Activated gamma-delta T cell (primary cell): Measurements from ENCODE around the gene NPTX1.

Source experiments
- DNase-seq: peaks from one replicate; lab custom pipeline; 2025; lab: John Stamatoyannopoulos, UW

NPTX1 gene

DNA sequence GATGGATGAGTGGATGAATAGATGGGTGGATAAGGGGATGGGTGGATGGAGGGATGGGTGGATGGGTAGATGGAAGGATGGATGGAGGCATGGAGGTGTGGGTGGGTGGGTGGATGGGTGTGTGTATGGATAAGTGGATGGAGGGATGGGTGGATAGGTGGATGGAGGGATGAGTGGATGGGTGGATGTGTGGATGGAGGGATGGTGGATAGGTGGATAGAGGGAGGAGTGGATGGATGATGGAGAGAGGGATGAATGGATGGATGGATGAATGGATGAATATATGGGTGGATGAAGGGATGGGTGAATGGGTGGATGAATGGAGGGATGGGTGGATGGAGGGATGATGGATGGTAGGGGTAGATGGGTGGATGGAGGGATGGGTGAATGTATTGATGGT lies 27.5 kb upstream of the NPTX1 start:
- no peak for DNase-seq

DNA sequence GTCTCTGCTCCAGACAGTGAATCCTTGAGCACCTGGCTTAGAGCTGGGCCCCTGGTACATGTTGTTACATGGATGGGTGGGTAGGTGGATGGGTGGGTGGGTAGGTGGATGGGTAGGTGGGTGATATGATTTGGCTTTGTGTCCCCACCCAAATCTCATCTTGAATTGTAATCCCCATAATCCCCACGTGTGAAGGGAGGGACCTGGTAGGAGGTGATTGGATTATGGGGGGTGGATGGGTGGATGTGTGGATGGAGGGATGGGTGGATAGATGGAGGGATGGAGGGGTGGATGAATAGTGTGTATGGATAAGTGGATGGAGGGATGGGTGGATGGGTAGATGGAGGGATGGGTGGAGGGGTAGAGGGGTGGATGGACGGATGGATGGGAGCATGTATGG lies 26.6 kb upstream of the NPTX1 start:
- no peak for DNase-seq

DNA sequence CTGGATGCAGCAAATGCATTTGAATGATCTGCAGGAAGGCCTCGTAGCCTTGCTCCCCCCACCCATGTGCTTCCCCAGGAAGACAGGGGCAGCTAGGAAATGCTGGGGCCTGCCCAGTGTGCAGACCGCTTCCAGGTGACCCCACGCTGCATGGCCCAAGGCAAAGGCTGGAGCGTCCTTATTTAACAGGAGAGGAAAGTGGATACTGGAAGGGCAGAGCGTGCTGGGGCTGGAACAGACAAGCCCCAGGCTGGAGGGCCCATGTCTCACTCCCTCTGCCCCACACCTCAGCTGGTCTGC lies 26.1 kb upstream of the NPTX1 start:
- no peak for DNase-seq

DNA sequence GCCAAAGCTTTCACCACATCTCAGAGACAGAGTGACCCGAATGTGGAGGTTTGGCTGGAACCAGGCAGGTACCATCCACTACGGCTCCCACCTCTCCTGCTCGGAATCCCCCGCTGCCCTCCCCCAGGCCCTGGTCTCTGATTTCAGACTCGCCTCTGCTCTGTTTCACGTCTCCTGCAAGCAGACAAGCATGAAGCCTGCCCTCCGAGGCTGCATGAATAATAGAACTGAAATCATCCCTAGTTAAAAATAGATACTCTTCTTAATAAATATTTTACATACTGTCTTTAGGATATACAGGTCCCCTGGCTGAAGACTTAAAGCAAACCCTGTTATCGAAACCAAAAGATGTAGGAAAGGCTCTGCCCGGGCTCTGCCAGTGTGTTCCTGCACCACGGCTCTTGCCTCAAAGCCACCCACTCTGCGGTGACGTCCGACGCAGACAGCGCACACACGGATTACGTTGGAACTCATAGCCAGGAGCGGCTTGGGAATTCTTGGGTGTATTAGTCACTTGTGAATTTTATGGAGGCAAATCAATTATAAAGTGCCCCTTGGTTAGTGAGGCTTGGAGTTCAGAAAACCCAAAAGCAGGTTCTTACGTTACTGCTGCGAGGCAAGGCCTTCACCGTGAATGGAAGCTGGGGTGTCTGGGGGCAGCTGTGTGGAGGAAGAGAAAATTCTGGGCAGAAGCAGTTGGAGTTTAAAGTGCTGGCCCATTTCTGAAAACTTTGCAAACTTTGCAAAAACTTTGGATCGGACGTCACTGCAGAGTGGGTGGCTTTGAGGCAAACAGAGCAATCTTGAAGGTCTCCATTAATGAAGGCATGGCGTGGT lies 25.6 kb upstream of the NPTX1 start:
- no peak for DNase-seq

DNA sequence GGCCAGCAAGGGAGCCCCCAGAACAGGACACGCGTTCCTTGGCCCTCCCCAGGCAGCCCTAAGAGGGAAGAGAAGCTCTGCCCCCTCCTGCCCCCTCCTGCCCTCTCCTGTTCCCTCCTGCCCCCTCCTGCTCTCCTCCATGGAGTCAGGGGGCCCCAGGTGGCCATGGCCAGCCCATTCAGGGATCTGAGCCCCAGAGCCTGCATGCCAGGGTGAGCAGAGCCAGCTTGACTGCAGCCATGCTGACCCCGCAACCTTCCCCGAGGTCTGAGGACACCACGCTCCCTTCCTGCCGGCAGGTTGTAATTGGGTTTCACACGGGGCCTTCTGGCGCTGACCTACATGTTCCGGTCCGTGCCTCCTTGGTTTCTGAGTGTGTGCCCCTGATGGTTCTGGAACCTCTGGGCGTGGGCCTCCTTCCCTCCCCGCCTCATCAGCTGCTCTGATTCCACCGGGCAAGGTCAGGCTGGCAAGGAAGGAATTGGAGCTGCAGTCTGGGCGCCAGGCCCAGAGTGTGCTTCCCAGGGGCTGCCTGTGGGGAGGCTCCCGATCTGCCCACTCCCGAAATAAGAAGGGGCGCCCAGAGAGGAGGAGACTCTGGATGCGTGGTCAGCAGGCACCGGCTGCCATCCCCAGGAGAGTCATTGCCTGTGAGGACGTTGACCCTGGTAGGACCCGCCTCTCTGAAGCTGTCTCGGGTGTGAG lies 23.7 kb upstream of the NPTX1 start:
- DNase-seq: no peak

DNA sequence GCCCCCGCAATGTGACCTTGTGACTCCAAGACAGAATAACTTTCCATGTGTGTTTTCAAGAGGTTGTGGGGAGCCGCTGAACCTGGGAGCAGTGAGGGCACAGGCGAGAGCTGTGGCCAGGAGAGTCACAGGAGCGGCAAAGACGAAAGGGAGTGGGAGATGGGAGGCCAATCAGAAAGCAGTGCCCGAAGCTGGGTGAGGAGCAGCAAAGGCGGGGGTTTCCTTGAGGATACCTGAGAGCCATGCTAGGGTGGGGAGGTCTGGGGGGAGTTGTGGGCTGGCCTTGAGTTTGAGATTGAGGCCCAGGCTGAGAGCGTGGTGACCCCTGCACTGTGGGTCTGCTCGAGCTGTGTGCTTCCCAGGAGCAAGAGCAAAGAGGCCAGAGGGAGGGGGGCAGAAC lies 23.2 kb upstream of the NPTX1 start:
- DNase-seq: no peak

DNA sequence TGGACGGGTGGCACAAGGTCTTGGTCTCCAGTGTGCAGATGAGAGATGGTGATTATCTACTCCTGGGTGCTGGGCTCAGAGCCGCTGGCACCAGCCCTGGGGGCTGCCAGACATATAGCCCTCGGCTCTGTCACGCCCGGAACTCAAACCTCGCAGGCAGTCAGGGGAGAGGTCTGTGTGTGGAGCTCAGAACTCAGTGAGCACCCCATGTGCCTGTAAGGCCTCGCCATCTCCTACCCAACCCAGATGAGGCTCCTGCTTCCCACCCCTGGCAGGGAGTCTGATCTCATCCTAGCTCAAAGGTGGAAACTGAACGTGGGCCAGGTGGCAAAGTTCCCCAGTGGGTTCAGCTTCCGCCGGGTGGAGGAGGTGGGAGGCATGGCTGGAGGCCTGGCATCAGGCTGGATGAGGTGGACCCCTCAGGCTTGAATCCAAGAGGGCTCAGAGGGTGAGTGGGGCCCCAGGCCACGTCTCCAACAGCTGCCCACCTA lies 22.6 kb upstream of the NPTX1 start:
- no peak for DNase-seq

DNA sequence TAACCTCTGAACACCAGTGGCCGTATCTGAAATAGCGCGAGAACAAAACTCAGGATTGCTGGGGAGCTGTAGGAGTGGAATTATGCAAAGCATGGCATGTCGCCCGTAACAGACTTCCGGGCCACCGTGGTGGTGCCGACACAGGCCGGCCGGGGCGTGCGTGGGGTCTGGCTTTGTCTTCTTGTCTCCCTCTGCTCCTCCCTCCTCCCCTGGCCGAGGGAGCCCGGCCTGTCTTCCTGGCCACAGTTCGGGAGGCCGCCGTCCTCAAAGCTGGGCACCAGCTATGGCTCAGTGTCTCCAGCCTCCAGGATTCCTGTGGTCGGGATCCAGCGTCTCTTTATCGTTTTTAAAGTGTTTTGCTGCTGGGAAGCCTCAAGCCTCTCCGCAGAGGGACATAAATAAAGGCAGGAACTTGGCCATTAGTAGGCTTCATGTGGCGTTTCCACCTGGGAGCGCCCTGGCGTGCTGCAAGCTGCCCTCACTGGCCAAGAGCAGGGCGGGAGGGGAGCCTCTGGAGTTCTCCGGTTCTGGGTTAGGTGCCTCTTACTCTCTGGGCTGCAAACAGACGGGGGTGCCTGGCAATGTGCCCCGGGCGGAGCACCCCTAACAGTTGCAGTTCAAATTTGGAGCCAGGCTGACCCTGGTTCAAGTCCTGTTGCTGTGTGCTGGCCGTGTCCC lies 22.0 kb upstream of the NPTX1 start:
- no peak for DNase-seq

DNA sequence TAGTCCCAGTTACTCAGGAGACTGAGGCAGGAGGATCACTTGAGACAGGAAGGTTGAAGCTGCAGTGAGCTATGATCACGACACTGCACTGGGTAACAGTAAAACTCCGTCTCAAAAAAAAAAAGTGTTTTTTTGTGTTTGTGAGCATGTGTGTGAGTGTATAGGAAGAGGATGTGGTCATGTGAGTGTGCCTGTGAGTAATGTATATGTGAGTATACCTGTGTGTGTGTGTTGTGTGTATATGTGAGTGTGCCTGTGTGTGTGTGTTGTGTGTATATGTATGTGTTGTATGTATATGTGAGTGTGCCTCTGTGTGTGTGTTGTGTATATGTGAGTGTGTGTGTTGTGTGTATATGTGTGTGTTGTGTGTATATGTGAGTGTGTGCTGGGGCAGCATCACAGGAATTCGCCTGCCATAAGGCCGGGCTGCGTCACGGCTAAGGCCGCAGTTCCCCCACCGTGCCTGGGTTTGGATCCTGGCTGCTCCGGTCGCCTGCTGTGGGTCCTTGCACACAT lies 21.4 kb upstream of the NPTX1 start:
- DNase-seq: no peak

DNA sequence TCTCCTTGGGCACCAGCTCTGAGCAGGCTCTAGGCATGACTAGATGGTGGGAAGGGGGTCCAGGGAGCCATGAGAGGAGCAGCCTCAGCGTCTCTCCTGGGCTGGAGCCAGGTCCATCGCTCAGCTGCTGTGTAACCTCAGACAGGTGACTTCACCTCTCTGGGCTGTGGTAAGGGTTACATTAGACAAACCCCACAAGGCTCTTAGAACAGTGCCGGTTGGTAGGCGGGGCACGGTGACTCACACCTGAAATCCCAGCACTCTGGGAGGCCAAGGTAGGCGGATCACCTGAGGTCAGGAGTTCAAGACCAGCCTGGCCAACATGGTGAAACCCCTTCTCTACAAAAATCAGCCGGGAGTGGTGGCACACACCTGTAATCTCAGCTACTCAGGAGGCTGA lies 18.1 kb upstream of the NPTX1 start:
- DNase-seq: no peak

DNA sequence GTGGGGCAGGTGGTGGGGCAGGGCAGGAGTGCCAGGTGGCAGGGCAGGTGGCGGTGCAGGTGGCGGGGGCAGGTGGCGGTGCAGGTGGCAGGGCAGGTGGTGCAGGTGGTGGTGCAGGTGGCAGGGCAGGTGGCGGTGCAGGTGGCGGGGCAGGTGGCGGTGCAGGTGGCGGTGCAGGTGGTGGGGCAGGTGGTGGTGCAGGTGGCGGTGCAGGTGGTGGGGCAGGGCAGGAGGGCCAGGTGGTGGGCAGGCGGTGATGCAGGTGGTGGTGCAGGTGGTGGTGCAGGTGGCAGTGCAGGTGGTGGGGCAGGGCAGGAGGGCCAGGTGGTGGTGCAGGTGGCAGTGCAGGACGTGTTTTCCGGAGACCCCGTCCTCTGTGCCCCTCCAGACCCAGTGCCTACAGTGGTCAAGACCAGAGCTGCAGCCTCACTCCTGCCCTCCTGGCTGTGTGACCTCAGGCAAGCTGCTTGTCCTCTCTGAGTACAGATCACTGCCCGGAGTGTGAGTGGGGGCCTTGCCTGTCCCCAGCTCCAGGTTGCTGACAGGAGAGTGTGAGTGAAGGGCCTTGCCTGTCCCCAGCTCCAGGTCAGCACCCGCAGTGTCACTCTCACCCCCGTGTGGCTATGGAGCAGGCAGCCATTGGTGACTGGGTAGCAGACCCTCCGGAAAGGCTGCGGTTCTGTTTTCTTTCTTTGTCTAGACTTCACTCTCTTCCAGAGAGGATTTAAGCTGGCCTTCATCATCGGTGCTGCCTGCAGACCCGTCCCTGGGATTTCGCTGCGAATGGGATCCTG lies 16.1 kb upstream of the NPTX1 start:
- DNase-seq: no peak

DNA sequence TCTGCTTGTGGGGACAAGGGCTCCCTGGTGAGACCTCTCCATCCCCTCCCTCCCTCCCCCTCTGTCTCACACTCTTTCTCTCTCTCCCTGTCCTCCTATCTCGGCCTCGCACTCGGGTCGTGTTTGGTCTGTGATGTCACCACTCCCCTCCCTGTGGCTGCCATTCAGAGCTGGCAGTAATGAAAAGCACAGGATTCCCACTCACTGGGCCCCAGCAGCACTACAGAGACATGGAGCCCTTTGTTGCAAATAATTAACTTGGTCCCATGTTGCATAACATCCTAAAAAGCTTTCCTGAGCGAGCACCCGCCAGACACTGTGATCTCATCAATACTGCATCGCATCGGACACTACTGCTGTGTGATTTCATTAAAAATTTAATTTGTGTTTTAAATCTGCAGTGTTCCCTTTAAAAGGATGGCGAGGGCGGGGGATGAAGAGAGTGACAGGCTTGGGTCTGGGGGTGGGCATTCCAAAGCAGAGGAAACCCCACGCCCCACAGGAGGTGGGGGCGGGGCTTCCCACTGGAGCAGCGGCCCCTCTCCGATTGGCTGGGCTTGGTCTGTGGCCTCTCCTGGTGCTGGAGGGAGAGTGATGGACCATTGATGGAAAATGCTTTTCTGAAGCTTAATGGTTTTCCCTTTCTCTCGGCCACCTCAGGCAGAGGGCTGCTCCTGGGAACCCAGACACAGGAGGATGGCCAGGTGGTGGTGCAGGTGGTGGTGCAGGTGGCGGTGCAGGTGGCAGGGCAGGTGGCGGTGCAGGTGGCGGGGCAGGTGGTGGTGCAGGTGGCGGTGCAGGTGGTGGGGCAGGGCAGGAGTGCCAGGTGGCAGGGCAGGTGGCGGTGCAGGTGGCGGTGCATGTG lies 15.3 kb upstream of the NPTX1 start:
- no peak for DNase-seq

DNA sequence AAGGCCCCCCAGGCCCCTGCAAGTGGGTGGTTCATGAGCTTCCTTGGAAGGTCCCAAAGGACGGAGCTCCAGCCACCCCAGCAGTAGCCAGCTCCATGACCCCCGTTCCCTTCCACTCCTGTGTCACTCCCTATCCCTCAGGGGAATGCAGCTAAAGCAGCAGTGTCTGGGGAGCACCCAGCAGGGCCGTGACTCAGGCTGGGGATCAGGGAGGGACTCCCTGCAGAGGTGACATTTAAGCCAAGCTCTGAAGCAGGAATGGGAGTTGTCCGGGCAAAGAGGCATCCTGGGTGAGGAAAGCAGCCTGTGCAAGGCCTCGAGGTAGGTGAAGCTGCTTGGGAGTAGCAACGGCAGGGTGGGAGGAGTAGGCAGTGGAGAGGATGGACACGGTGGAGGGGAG lies 11.1 kb upstream of the NPTX1 start:
- DNase-seq: no peak

DNA sequence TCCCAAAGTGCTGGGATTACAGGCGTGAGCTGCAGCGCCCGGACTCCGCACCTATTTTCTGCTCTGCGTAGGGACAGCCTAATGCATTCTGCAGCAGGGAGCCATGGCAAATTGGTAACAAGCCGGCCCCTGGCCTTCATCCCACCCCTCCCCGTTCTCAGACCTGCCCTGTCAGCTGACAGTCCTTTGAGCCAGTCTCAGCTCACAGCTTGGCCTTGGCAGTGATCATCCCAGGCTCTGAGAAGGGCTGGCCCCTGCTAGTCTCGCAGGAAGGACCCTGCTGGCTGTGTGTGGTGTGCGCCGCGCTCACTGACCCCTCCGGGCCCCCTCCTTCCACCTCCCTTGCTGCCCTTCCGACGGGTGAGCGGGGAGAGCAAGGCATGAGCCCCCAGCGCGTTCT lies 10.3 kb upstream of the NPTX1 start:
- DNase-seq: no peak

DNA sequence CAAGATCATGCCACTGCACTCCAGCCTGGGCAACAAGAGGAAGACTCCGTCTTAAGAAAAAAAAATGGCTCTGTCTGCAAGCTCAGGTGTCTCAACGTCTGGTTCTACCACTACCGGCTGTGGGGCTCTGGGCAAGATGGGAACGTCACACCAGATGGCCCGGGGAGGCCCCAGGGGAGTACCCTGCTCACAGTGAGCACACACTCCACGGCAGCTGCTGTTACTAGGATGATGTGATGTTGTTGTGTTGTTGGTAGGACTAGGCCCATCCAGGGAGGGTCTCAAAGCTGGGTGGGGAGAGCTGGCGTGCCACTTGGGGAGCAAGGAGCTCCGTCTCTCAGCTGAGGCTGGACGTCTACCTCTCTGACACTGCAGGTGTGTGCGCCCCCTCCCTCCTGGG lies 9.4 kb upstream of the NPTX1 start:
- DNase-seq: no peak

DNA sequence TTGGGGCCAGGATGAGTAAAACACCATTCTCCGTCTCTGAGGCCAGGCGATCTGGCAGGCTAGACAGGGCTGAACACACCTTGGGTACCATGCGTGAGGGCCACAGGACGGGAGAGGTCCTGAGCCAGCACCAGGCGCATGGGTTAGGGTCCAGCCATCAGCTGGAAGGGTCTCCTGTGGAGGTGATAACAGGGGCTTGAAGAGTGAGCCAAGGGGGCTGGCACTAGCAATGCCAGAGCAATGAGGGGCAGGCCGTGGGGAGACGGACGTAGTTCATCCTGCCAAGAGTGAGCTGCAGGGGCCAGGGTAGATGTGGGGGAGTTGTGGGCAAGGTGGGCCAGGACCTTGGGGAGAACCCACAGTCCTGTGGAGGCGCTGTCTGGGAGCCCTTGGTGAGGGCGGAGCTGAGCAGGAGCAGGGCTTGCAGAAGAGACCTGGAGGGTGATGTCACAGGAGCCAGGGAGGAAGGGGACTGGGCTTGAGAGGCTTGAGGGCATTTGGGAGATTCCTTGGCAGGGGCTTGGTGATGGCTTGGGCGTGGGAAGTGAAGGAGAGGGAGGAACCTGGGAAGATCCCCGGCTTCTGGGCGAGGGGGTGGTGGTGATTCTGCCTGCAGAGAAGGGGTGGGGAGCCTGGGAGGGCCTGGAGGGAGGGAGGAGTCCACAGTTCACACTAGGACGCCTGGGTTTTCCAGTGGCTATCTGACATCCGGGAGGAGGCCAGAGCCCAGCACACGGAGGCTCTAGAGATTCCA lies 6.3 kb upstream of the NPTX1 start:
- DNase-seq: no peak

DNA sequence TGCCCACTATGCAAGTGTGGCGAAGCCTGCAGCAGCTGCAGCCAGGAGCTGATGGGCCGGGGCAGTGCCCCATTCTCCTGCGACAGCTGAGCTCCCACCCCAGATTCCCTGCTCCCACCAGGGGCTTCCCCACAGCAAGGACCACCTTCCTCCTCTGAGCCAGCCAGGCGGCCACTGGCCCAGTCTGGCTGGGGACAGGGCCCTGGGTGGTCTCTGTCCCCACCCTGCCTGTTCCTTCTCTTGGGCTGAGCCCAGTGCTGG lies 5.6 kb upstream of the NPTX1 start:
- no peak for DNase-seq

DNA sequence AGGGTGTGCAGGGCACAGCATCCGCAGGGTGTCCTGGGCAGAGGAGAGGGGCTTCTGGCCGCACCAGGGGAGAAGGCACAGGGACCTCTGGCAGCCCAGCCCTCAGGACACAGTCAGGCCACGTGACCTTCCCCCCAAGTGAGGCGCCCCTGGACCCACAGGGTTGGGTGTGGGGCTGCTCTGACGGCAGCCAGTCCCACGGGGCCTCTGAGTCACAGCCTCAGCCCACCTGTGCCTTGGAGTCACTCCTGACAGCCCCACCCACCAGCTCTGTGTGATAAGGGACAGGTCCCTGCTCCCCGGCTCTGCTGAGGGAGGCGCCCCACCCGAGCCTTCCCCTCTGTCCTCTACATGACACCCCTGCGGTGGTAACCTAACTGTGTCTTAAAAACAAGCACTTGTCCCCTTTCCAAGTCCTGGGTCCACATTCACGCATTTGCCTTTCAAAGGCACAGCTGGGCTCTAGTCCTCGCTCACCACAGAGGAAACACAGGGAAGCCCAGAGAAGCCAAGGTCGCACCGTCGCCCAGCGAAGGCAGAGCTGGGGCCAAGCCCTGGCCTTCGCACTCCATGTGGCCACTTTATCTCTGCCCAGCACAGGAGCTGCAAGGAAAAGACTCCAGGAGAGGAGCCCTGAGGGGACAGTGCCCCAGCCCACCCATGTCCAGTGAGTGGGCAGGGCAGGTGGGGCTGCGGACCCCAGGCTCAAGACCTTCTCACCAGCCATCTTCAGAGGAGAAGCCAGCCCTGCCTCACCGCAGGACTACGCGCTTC lies 5.1 kb upstream of the NPTX1 start:
- no peak for DNase-seq

DNA sequence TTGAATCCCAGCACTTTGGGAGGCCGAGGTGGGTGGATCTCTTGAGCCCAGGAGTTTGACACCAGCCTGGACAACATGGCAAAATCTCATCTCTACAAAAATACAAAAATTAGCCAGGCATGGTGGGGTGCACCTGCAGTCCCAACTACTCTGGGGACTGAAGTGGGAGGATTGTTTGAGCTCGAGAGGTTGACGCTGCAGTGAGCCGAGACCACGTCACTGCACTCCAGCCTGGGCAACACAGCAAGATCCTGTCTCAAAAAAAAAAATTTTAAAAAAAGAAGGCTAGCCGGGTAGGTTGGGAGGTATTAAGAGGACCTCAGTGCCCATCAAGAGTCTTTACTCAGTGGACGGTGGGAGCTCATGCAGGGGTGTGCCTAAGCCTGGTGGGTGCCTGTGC lies 3.8 kb upstream of the NPTX1 start:
- DNase-seq: no peak

DNA sequence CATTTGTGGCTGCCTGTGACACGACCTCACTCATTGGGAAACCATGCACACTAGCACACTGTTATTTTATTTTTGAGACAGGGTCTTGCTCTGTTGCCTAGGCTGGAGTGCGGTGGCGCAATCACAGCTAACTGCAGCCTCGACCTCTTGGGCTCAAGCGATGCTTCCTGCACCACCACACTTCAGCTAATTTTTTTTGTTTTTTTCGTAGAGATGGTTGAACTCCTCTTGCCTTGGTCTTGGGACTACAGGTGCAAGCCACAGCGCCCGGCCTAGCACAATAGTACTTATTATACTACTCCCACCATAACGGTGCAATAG lies 2.8 kb upstream of the NPTX1 start:
- no peak for DNase-seq
